Subcutaneous abdominal adipose tissue (tissue), 5 donors: ENCODE measurements around the gene STRAP.
"Not testable (repeated sequence)": the region's sequence is repeated elsewhere in the genome, so short reads cannot be mapped to it uniquely, and the experiment has no call there.

Source experiments
- H3K27ac ChIP-seq: one replicate; pipeline ENCODE4 v1.7.0; 2013; ENCODE audit warnings: low read depth, mild to moderate bottlenecking, inconsistent platforms, low read length, moderate library complexity
- H3K27me3 ChIP-seq, 5 donors: one replicate each; pipeline ENCODE4 v1.7.0; 2013; ENCODE audit warnings: low read length in 5 of 5, inconsistent platforms in 1 of 5; ENCODE audit not compliant: control insufficient read depth in 5 of 5, insufficient read depth in 4 of 5
- H3K36me3 ChIP-seq, 5 donors: one replicate each; pipeline ENCODE4 v1.7.0; 2013; ENCODE audit warnings: low read length in 5 of 5; ENCODE audit not compliant: control insufficient read depth in 5 of 5, insufficient read depth in 5 of 5
- H3K4me1 ChIP-seq, 5 donors: one replicate each; pipeline ENCODE4 v1.7.0; 2013; ENCODE audit warnings: low read length in 5 of 5, mild to moderate bottlenecking in 3 of 5, moderate library complexity in 1 of 5; ENCODE audit not compliant: control insufficient read depth in 5 of 5, insufficient read depth in 5 of 5
- H3K4me3 ChIP-seq, 5 donors: one replicate each; pipeline ENCODE4 v1.7.0; 2013; ENCODE audit warnings: low read length in 5 of 5, low read depth in 1 of 5
- H3K9ac ChIP-seq, 5 donors: one replicate each; pipeline ENCODE4 v1.7.0; 2013; ENCODE audit warnings: low read length in 5 of 5, mild to moderate bottlenecking in 4 of 5, moderate library complexity in 3 of 5
- H3K9me3 ChIP-seq, 5 donors: one replicate each; pipeline ENCODE4 v1.7.0; 2013; ENCODE audit warnings: low read length in 5 of 5; ENCODE audit not compliant: control insufficient read depth in 5 of 5
- donor health status: healthy.
- donor health status: healthy.
- donor health status: healthy.
- donor health status: healthy.
- donor health status: healthy.

STRAP gene

GRCh38 chr12:15914131-15914530 is 31.9 kb downstream of the STRAP start:
- H3K4me3 ChIP-seq, H3K27me3 ChIP-seq, H3K9me3 ChIP-seq, H3K27ac ChIP-seq, H3K9ac ChIP-seq: not testable (repeated sequence)
- peaks cover 0 to 13% (median 11%) of the 10 kb centered on the region in 5 donors for H3K4me1 ChIP-seq
- H3K36me3 ChIP-seq, result peaks cover 0 to 11% (median 4%) of the 10 kb centered on the region in 5 donors

GRCh38 chr12:15918066-15918465 is 35.9 kb downstream of the STRAP start:
- peaks cover 0 to 7% (median 0%) of the 10 kb centered on the region in 5 donors for H3K4me1 ChIP-seq
- H3K9ac ChIP-seq, result no peak overlapping the region
- peaks cover 0 to 11% (median 4%) of the 10 kb centered on the region in 5 donors for H3K36me3 ChIP-seq
- H3K27ac ChIP-seq, result no peak overlapping the region
- H3K4me3 ChIP-seq, result no peak overlapping the region
- H3K27me3 ChIP-seq, result no peaks in the 10 kb centered on the region
- H3K9me3 ChIP-seq, result no peaks in the 10 kb centered on the region

GRCh38 chr12:15919418-15919817 is 37.2 kb downstream of the STRAP start:
- no peaks in the 10 kb centered on the region for H3K27me3 ChIP-seq
- peaks cover 0 to 11% (median 4%) of the 10 kb centered on the region in 5 donors for H3K36me3 ChIP-seq
- no peak overlapping the region for H3K9ac ChIP-seq
- H3K4me3 ChIP-seq, result no peak overlapping the region
- H3K4me1 ChIP-seq, result peaks cover 0 to 5% (median 0%) of the 10 kb centered on the region in 5 donors
- no peaks in the 10 kb centered on the region for H3K9me3 ChIP-seq
- no peak overlapping the region for H3K27ac ChIP-seq

GRCh38 chr12:15924956-15925355 is 42.8 kb downstream of the STRAP start:
- H3K4me1 ChIP-seq, result peaks cover 0 to 13% (median 11%) of the 10 kb centered on the region in 5 donors
- H3K27me3 ChIP-seq, result no peaks in the 10 kb centered on the region
- no peak overlapping the region for H3K27ac ChIP-seq
- no peak overlapping the region for H3K9ac ChIP-seq
- H3K4me3 ChIP-seq, result no peak overlapping the region
- no peaks in the 10 kb centered on the region for H3K36me3 ChIP-seq
- no peaks in the 10 kb centered on the region for H3K9me3 ChIP-seq

- no peaks in the 10 kb centered on the region for H3K9me3 ChIP-seq
- H3K4me3 ChIP-seq, result no peak overlapping the region
- H3K4me1 ChIP-seq, result peaks cover 0 to 16% (median 12%) of the 10 kb centered on the region in 5 donors
- no peaks in the 10 kb centered on the region for H3K36me3 ChIP-seq
- no peak overlapping the region for H3K27ac ChIP-seq
- H3K27me3 ChIP-seq, result no peaks in the 10 kb centered on the region
- H3K9ac ChIP-seq, result peak overlapping the region in 1 of 5 donors; percentile 22
Measured at GRCh38 chr12:15928346-15928745, 46.2 kb downstream of the STRAP start.

- H3K4me3 ChIP-seq, result peak overlapping the region in 1 of 5 donors; percentile 36
- H3K27ac ChIP-seq, result no peak overlapping the region
- H3K9ac ChIP-seq, result peak overlapping the region in 2 of 5 donors; percentile 22 to 42
Measured at GRCh38 chr12:15928870-15929571, 46.8 kb downstream of the STRAP start.

GRCh38 chr12:15931590-15932053 is 49.4 kb downstream of the STRAP start:
- no peak overlapping the region for H3K27ac ChIP-seq
- no peaks in the 10 kb centered on the region for H3K27me3 ChIP-seq

More at GRCh38 chr12:15928870-15929571, 46.8 kb downstream of the STRAP start:
- Histone ChIP-seq H3K4me1 (peaks cover 0 to 16% (median 12%) of the 10 kb centered on the region in 5 donors), H3K27me3 (no peaks in the 10 kb centered on the region), H3K9me3 (no peaks in the 10 kb centered on the region), H3K36me3 (no peaks in the 10 kb centered on the region)

GRCh38 chr12:15932327-15932726 is 50.1 kb downstream of the STRAP start:
- Histone ChIP-seq H3K27me3 (no peaks in the 10 kb centered on the region), H3K4me3 (no peak overlapping the region), H3K9ac (no peak overlapping the region), H3K9me3 (no peaks in the 10 kb centered on the region), H3K4me1 (peaks cover 0 to 16% (median 12%) of the 10 kb centered on the region in 5 donors), H3K36me3 (no peaks in the 10 kb centered on the region), H3K27ac (no peak overlapping the region)

More at GRCh38 chr12:15931590-15932053, 49.4 kb downstream of the STRAP start:
- Histone ChIP-seq H3K36me3 (no peaks in the 10 kb centered on the region), H3K4me1 (peaks cover 0 to 16% (median 12%) of the 10 kb centered on the region in 5 donors), H3K4me3 (no peak overlapping the region), H3K9me3 (no peaks in the 10 kb centered on the region), H3K9ac (no peak overlapping the region)

- H3K9ac ChIP-seq, result no peak overlapping the region
- no peak overlapping the region for H3K4me3 ChIP-seq
- H3K36me3 ChIP-seq, result no peaks in the 10 kb centered on the region
- no peak overlapping the region for H3K27ac ChIP-seq
- H3K4me1 ChIP-seq, result peaks cover 0 to 16% (median 12%) of the 10 kb centered on the region in 5 donors
- no peaks in the 10 kb centered on the region for H3K9me3 ChIP-seq
- H3K27me3 ChIP-seq, result no peaks in the 10 kb centered on the region
Measured at GRCh38 chr12:15932971-15933370, 50.8 kb downstream of the STRAP start.

- peaks cover 0 to under 1% (median 0%) of the 10 kb centered on the region in 5 donors for H3K36me3 ChIP-seq
- H3K9me3 ChIP-seq, result peaks cover 0 to under 1% (median under 1%) of the 10 kb centered on the region in 5 donors
- H3K9ac ChIP-seq, result no peak overlapping the region
- no peak overlapping the region for H3K4me3 ChIP-seq
- H3K27me3 ChIP-seq, result no peaks in the 10 kb centered on the region
- H3K27ac ChIP-seq, result no peak overlapping the region
- H3K4me1 ChIP-seq, result peaks cover 0 to 10% (median 6%) of the 10 kb centered on the region in 5 donors
Measured at GRCh38 chr12:15933751-15934150, 51.6 kb downstream of the STRAP start.
